ENCODE data around the gene MYEOV. TPM values are rescaled to one million over a fixed set of nuclear protein-coding genes. Genes with fewer than 3 reads are reported as not detected.

Gene MYEOV
- total RNA-seq, 1 donor from 2014 or later = 0.35 TPM

DNA sequence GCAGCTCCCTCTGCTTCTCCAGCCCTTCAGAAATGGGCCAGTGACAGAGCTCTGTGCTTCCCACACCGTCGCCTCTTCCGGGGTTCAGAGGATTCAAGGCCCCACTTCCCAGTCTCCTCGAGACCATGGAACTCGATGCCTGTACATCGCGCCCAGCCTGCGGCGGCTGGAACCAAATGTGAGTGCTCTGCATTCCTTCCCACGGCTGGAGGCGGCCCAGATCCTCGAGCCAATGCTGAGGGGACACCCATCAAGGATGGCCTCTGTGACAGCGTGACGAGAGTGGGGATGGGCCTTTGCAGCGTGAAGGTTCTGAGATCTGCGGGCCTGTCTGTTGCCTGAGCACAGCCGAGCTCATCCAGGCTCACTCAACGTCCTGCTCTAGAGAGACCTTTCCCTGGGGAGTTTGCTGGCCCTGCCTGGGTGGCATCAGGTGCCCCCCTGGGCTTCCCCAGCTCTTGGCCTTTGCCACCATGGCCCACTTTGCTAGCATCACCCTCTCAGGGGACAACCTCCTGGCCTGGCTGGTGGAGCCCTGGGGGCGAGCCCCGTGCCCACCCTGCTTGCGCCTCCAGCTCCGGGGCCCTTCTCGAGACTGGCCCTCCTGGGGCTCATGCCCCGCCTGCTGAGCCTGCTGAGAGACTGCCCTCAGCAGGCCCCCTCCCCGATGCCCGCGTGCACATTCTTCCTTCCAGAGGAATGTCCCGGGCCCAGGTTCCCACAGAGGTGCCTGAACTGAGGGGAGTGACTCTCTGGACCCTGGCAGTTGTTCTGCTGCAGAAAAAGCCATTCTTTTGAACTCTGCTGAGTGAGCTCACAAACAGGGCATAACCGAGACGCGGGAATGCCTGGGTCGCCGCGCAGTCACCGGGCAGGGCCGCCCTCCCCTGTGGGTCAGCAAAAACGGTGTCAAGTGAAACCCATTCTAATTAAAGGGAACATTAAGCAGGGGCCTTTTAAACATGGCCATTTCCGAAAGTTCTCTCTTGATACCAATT is 7.3 kb upstream of the MYEOV start:
- TF ChIP-seq, protein P1, sequence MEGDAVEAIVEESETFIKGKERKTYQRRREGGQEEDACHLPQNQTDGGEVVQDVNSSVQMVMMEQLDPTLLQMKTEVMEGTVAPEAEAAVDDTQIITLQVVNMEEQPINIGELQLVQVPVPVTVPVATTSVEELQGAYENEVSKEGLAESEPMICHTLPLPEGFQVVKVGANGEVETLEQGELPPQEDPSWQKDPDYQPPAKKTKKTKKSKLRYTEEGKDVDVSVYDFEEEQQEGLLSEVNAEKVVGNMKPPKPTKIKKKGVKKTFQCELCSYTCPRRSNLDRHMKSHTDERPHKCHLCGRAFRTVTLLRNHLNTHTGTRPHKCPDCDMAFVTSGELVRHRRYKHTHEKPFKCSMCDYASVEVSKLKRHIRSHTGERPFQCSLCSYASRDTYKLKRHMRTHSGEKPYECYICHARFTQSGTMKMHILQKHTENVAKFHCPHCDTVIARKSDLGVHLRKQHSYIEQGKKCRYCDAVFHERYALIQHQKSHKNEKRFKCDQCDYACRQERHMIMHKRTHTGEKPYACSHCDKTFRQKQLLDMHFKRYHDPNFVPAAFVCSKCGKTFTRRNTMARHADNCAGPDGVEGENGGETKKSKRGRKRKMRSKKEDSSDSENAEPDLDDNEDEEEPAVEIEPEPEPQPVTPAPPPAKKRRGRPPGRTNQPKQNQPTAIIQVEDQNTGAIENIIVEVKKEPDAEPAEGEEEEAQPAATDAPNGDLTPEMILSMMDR (conservative IDR thresholded peaks at IDR 0.05) = no peak
- Mint-ChIP-seq H3K36me3 (ENCODE audit: low read depth) (no peaks in the 10 kb centered on the region), H3K9me3 (peaks cover 2% of the 10 kb centered on the region), H3K27me3 (ENCODE audit: low read depth) (no peaks in the 10 kb centered on the region), H3K4me3 (no peak overlapping the region), H3K27ac (ENCODE audit: unreplicated experiment) (peak overlapping the region; percentile 12), H3K4me1 (peaks cover 16% of the 10 kb centered on the region)
- no peak for DNase-seq (ENCODE audit: low read depth, low spot score)

DNA sequence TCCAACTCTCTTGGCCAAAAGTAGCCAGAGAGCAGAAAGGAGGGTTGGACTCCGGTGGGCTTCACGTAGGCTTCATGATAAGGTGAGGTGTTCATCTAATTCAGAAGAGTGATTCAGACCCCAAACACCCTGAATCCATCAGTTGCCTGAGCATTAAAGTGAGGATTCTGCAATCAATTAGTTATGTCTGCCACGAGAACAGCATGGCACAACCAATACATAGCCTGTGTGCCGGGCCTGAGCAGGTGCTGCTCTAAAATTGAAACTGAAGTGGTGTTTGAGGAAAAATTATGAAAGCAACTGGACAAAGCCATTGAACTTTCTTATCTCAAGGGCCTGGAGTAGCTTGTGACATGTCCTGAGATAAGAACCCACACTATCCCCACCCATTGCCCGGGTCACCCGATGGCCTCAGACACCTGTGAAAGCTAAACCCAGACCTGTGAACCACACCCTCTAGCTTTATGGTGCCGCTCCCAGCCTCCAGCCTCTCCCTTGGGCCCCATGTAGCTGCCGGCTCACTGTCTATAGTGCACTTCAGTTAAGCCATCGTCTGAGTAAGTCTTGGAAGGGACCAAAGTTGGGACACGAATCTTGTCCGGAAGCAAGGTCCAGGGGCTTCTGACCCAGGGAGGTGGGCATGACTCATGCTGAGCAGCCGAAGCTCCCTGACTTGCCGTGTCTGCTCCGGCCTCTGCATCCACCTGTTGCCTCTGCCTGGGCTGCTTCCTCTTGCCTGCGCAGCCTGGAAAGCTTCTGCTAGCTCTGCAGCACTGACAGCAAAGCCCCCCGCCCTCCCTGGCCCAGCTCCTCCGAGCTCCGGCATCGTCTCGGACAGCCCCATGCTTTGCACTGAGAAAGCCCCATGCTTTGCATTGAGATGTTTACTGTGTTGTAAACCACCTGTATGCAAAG is 5.7 kb upstream of the MYEOV start:
- Mint-ChIP-seq H3K4me3 (no peak overlapping the region), H3K4me1 (peaks cover 18% of the 10 kb centered on the region), H3K27ac (ENCODE audit: unreplicated experiment) (no peak overlapping the region), H3K9me3 (peaks cover 2% of the 10 kb centered on the region), H3K27me3 (ENCODE audit: low read depth) (no peaks in the 10 kb centered on the region), H3K36me3 (ENCODE audit: low read depth) (no peaks in the 10 kb centered on the region)
- TF ChIP-seq, protein P1 (conservative IDR thresholded peaks at IDR 0.05) = no peak
- DNase-seq (ENCODE audit: low read depth, low spot score) = no peak

DNA sequence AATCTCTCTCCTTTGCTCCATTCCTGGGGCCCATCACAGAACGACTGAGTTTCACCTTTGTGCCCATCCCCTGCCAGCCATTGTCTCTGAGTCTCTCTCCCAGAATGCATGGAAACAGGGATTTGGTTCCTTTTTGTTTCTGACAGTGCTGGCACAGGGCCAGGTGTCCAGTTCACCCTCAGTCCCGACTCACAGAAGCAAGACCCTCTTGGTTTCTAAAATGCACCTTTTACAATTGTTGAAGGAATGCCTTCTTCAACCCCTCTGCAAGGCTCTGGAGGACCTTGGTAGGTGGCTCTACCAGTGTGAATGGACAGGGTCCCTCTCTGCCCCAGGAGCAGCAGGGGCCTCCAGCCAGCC is 5.1 kb upstream of the MYEOV start:
- TF ChIP-seq, protein P1 (conservative IDR thresholded peaks at IDR 0.05) = no peak
- Mint-ChIP-seq H3K27ac (ENCODE audit: unreplicated experiment) (peak overlapping the region; percentile 36), H3K4me3 (no peak overlapping the region), H3K36me3 (ENCODE audit: low read depth) (no peaks in the 10 kb centered on the region), H3K4me1 (peaks cover 22% of the 10 kb centered on the region), H3K9me3 (peaks cover 2% of the 10 kb centered on the region), H3K27me3 (ENCODE audit: low read depth) (no peaks in the 10 kb centered on the region)
- DNase-seq (ENCODE audit: low read depth, low spot score) = no peak

GRCh38 chr11:69290806-69291205 is 3.1 kb upstream of the MYEOV start:
- Mint-ChIP-seq H3K4me1 (peaks cover 25% of the 10 kb centered on the region), H3K27me3 (ENCODE audit: low read depth) (no peaks in the 10 kb centered on the region), H3K4me3 (no peak overlapping the region), H3K27ac (ENCODE audit: unreplicated experiment) (no peak overlapping the region), H3K9me3 (peaks cover 2% of the 10 kb centered on the region), H3K36me3 (ENCODE audit: low read depth) (no peaks in the 10 kb centered on the region)
- TF ChIP-seq, protein P1 (conservative IDR thresholded peaks at IDR 0.05) = no peak
- DNase-seq (ENCODE audit: low read depth, low spot score) = no peak

DNA sequence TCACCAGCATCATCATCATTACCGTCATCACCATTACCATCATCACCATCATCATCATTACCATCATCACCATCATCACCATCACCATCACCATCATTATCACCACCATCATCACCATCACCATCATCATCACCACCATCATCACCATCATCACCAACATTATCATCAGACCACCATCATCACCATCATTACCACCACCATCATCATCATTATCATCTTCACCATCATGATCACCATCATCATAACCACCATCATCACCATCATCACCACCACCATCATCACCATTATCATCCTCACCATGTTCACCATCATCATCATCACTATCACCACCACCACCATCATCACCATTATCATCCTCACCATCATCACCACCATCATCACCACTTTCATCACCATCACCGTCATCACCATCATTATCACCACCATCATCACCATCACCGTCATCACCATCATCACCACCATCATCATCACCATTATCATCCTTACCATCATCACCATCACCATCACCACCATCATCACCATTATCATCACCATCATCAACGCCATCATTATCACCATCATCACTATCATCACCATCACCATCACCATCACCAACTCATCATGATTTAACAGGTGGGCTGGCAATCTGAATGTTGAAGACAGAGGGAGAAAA is 2.4 kb upstream of the MYEOV start:
- Mint-ChIP-seq H3K36me3 (ENCODE audit: low read depth) (no peaks in the 10 kb centered on the region), H3K27me3 (ENCODE audit: low read depth) (no peaks in the 10 kb centered on the region), H3K4me1 (peaks cover 28% of the 10 kb centered on the region), H3K4me3 (no peak overlapping the region), H3K9me3 (peaks cover 2% of the 10 kb centered on the region), H3K27ac (ENCODE audit: unreplicated experiment) (no peak overlapping the region)
- no peak for DNase-seq (ENCODE audit: low read depth, low spot score)
- TF ChIP-seq, protein P1 (conservative IDR thresholded peaks at IDR 0.05) = no peak

Measured in neural crest cell (in vitro differentiated cells).